EL (cell line): ENCODE measurements around the gene PAF1.
"Not testable (repeated sequence)": the region's sequence is repeated elsewhere in the genome, so short reads cannot be mapped to it uniquely, and the experiment has no call there.

Experiments
- DNase-seq: peaks from one replicate; pipeline ENCODE4 v3.0.0-alpha.2; 2016

Gene PAF1

GRCh38 chr19:39350156-39350555 lies 40.8 kb downstream of the PAF1 start:
- no peak for DNase-seq

- DNase-seq = no peak
Observed at GRCh38 chr19:39349326-39349725, 41.6 kb downstream of the PAF1 start.

- peak; percentile 34 for DNase-seq
Observed at GRCh38 chr19:39347332-39348164, 43.4 kb downstream of the PAF1 start.

- DNase-seq = no peak
Observed at GRCh38 chr19:39345956-39346355, 45.0 kb downstream of the PAF1 start.

GRCh38 chr19:39342647-39343305 lies 48.1 kb downstream of the PAF1 start:
- DNase-seq = peak; percentile 31

- peak; percentile 97 for DNase-seq
Observed at GRCh38 chr19:39341719-39342604, 48.9 kb downstream of the PAF1 start, which contains the start of gene SAMD4B. Gene SAMD4B, plus strand, starts transcription at chr19:39342421. Its CDS starts 14,473 bp downstream, at chr19:39356894.

GRCh38 chr19:39341129-39341718 lies 49.7 kb downstream of the PAF1 start:
- DNase-seq = peak; percentile 42

GRCh38 chr19:39340156-39340555 lies 50.8 kb downstream of the PAF1 start:
- DNase-seq = not testable (repeated sequence)

GRCh38 chr19:39339674-39340073 lies 51.2 kb downstream of the PAF1 start:
- DNase-seq = no peak

GRCh38 chr19:39336483-39336882 lies 54.4 kb downstream of the PAF1 start:
- DNase-seq = no peak
